GM18508 (cell line): ENCODE measurements around the gene KRT79.
"Not testable (repeated sequence)": the region's sequence is repeated elsewhere in the genome, so short reads cannot be mapped to it uniquely, and the experiment has no call there.

ENCODE experiments used
- ATAC-seq: cut with Tn5 transposase; IDR thresholded peaks from one replicate; pipeline ENCODE4 v1.9.1; 2021; ENCODE audit warnings: moderate number of reproducible peaks; ENCODE audit not compliant: insufficient read depth, unreplicated experiment

KRT79 gene

DNA sequence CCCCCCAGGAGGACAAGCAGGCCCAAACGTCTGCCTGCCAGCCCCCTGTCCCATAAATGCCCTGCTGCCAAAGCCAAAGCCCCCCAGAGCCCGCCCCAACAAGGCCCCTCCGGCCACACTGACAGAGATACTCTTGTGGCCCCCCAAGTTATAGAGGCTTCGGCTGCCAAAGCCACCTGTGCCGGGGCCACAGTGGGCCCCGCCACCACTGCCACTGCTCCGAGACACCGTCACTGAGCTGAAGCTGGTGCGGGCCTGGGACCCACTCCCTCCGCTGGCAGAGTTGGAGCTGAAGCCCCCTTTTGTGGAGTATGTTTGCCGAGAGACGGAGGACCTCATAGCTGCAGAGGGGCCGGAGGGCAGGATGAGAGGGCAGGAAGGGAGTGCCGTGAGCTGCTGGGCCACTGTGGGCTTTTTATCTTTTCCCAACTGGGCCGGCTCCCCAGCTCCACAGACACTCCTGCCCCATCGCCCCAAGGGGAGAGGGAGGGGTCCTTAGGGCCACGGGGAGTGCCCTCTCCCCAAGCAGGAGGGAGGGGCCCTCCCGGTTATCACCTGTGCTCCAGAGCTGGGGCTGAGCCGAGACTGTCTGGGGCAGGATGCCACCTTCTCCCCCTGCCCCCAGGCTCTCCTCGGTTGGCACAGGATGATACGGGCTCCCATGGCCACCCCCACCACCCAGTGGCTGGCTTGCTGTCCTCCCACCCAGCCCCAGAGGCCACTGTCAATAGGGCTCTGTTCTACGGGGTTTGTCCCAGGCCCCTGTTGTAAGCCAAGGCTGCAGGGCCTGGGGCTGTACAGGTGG lies at the start of gene KRT79:
Gene KRT79, minus strand, starts transcription at position 390 of the 805 bp plus-strand sequence. Its CDS starts 51 bp downstream, at position 339.
- no peak for ATAC-seq

DNA sequence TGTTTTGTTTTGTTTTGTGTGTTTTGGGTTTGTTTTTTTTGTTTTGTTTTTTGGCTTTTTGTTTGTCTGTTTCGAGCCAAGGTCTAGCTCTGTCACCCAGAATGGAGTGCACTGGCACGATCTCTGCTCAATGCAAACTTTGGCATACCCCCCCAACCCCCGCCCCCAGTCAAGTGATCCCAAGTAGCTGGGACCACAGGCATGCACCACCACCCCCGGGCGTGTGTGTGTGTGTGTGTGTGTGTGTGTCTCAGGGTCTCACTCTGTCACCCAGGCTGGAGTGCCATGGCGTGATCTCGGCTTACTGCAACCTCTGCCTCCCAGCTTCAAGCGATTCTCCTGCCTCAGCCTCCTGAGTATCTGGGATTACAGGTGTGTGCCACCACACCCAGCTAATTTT lies 46.4 kb upstream of the KRT79 start:
- ATAC-seq: not testable (repeated sequence)

DNA sequence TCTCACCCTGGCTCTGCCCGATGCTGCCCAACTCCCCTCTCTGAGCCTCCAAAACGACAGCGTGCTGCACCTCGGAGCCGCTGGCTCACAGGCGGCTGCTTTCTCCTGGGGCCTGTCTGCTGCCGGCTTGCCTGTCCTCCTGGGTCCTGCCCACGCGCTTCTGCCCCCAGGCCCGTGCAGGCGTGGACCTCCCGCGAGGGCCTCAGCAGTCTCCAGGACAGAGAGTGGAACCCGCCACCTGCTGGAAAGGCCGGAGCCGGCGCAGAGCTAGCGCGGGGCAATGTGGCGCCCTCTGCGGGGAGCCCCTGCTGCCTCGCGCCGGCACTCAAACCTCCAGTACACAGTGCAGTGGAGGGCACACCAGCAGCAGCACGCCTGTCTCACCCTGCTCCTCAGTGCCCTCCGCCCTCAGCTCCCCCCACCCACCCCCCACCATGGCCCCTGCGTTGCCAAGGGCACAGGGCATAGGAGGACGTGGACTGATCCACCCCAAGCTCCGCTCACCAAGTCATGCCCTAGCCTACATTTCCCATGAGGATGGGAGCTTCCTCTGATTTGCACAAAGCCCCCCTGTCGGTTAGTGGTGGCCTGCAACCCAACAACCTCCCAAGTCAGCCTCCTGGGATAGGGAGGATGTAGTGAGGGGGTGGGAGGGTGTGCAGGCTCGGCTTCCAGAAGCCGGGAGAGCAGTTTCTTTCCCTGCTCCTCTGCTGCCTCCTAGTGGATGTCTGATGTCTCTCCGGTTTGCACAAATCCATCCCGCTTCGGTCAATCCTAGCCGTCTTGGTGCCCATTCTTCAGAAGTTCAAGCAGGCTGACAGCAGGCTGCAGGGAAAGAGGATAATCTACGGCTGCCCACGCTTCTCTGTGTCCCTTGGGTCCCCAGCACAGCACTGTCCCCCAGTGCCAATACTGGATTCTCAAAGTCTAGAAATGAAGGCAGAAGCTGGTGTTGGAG lies 45.6 kb upstream of the KRT79 start:
- ATAC-seq: no peak

DNA sequence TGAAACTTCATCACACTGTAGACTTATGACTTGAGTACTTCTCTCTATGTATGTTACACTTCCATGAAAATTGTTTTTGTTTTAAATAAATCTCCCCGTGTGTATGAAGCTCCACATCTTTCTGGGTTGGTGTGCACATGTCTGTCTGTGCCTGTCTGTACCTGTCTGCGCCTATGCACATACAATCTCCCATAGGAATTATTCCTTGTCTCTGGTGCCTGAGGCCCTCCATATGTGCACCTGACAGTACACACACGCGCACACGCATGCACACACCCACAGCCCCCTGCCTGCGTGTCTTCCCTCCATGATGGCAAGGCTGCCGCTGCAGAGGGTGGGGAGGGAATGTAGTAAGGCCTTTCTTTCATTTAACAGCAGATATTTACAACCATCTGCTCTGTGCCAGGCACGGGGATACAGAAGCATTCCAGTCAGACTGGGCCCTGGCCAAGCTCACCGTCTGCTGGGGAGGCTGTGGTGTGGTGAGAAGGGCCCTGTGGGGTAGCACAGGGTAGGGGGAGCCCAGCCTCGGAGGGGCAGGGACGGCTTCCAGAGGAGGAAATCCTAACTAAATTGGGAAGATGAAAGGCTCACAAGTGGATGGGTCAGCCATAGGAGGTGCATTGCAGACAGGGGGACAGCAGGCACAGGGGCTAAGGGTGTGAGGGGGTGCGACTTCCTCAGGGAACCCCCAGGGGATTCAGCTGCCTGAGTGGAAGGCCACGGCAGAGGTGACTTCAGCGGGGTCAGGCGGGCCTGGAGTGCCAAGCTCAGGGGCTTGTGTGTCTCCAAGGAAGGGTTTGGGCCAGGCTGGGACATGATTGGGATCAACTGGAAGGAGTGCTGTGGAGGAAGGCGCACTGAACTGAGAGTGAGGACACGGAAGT lies 44.6 kb upstream of the KRT79 start:
- ATAC-seq: no peak

DNA sequence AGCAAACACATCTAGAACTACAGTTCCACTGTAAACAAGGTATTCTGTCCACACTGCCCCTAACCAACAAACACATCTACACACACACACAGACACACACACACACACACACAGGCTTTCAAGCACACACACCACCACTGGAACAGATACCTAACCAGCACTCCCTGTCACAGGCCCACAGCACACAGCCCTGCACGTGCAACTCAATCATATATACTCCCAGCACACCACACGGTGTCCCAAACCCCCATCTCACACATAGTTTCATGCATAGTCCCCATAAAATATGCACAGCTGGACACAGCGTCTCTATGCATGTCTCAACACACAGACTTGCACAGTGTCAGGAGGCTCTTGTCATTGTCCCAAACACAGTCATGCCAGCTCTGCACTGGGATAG lies 43.1 kb upstream of the KRT79 start:
- no peak for ATAC-seq

DNA sequence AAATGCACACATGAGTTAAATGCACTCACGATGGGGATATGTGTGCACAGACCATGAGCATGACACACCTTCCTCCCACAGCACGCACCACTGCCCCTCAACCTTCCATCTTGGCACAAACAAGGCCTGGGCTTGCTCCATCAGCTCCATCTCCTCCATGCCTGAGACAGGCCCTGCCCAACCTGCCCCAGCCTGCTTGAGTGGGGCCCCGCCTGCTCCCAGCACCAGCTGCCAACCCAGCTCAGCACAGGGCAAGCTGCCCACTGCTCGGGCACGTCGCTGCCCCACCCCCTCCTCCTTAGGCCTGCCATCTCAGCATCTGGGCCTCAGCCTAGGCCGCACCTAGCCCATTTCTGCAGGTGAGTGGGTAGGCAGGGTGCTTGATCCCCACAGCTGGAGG lies 42.3 kb upstream of the KRT79 start:
- no peak for ATAC-seq

DNA sequence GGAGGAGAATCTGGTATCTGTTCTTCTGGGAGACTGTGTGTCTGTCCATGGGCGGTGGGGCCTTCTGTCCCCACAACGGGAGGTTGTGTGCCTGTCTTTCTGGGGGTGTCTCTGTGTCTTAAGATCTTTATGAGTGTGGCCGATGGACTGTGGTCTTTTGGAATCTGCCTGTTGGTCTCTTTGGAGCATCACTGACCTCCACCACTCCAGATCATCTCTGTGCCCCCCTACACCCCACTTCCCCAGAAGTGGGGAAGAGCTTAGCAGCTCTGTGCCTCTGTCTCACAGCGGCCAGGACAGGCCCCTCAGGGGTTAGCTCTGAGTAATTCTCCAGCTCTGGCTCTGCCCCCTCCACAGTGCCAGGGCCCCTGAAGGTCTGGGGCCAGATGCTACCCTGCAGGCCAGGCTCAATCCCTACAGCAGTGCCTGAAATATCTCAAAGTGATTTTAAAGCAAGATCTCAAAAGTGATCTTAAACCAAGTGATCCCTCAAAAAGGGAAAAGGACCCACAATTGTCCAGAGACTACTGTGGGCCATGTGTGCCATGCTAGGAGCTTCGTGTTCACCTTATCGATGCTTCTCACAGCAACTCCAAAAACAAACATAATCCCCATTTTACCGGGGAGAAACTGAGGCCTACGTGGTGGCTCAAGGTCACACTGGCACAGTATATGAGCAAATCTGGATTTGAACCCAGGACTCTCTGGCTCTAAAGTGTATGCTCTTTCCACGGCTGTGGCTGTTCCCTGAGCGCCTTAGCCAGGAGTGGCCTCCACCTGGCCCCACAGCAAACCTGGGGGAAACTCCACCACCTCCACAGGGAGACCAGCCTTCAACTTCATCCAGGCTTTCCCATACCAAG lies 40.7 kb upstream of the KRT79 start:
- no peak for ATAC-seq

DNA sequence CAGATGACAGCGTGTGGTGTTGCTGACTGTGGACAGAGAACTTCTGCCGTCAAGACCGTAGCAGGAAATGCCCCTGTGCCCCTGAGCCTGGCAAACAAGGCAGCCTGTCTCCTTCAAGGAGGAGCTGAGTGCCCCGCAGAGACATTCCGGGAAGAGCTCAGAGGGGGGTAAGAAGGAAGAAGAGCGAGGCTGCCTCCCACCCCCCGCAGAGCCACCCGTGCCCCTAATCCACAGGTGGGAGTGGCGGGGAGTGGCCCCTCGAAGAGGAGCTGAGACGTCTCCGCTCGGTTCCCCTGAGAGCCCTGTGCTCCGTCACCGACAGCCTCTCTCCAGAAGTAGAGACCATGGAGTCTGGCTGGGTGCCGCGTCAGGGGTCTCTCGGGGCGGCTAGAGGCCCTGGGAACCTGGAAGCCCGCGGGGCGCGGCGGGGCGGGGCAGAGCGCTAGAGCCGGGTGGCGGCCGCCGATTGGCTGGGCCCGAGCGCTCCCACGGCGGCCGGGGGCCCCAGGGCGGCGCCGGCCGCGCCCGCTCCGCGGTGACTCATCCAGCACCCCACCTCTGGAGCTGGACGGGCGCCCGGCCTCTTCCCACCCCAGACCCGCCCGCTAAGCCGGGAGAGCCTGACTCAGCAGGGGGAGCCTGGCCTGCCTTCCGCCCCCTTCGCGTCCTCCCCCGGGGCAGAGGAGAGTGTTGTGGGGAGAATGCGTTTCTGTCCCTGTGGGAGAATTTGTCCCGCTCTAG lies 39.9 kb upstream of the KRT79 start:
- ATAC-seq: no peak

DNA sequence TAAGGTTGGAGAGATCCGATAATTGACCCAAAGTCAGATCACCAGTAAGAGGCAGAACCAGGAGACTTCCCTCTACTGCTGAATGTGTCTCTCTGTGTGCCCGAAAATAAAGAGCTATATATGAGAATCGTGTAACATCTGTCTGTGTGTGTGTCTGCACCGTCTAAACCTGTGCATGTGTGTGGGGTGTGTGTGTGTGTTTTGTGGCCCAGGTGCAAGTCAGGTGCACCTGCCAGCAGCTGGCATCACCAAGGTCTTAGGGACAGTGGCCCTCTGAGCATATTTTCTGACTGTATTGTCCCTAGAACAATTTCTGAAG lies 39.4 kb upstream of the KRT79 start:
- no peak for ATAC-seq

DNA sequence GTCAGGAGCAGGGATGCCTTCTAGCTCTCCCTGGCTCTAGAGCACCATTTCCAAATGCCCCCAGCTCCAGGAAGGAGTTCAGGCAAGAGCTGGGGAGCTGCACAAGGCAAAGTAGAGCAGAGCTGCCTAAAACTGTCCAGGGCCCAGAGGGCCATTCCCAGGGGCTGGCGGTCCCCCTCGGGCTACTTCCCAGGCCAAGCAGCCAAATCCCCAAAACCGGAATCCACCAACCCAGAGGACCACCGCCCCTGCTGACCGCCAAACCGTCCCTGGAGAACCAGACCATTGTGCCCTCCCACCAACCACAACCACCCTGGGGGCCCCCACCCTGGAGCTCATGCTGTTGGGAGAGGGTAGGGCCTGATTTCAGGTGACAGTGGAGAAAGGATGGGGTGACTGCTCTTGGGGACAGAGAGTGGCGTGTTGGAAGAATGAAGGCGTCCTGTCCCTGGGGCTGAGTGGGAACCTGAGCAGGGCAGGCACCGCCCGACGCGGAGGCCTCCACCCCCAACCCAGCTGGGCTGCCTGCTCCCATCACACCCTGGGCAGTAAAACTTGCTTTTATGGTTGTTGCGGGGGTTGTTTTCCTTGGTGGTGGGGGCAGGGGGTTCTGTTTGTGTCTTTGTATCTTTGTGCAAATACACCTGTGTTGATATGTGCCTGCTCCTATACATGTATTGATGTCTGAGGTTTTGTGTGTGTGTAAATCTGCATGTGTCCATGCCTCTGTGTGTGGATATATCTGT lies 38.7 kb upstream of the KRT79 start:
- no peak for ATAC-seq

DNA sequence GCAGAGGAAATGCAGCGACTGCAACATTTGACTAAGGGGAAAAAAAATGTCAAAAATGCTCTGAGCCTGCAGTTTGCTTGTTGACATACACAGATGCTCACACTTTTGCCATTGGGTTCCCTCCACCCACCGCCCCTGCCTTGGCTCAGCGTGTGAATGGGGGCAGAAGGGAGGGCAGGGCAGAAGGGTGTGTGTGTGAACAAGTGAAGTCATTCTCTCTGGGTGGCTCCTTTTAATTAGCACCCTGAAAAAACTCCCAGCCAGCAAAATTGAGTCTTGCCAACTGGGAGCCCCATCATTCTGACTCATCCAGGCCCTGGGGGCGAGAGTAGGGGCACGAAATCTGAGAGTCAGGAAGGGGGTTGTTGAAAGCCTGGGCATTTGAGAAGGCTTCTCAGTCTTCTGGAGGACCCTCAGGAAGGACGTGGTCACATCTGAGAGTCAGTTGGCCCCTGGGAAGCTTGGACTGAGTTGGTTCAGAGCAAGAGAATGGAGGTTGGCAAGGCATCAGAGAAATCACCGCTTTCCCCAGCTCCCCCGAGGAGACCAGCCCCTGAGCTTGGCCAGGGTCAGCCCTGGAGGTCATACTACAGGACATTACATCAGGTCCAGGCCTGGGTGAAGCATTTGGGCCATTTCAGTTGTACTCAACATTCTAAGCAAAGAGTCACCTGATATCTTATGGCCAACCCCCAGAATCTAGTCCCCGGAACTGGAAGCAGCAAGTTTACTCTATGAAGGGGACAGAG lies 37.4 kb upstream of the KRT79 start:
- ATAC-seq: no peak

DNA sequence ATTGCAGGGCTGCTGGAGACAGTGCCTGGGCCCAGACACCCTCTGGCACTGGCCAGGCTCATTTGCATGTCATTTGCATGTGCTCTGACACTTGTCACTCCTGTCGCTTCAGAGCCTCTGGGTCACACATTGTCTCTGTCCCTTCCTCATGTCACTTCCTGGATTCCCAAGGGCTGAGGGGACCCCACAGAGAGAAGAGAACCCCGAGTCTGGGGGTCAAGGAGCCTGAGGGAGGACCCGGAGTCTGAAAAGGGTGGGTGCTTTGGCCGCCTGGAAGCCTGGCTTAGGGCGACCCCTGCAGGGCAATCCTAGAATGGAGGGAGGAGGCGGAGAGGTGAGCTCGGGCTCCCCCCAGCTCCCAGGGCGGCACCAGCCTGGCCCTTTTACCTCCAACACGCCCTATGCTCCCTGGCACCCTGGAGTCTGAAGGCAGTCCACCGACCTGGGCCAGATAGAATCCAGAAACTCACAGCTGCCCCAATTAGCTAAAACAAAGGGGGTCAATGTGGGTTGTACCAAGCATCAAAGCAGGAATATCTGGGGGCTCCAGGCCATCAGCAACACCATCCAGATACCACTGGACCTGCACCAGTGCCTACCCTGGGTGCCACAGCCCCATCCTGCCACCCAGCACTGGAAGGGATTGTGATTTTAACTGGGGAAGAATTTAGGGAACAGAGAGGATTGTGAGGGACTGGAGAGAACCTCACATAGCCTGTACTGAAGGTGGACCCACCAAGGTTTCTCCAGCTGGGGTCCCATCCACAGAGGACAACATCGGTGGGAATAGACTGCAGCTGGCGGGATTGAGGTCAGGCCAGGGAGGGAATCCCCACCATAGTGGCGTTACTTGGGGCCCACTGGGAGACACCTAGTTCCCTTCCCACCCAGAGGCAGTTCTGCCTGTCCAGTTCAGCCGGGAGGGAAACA lies 36.5 kb upstream of the KRT79 start:
- no peak for ATAC-seq

DNA sequence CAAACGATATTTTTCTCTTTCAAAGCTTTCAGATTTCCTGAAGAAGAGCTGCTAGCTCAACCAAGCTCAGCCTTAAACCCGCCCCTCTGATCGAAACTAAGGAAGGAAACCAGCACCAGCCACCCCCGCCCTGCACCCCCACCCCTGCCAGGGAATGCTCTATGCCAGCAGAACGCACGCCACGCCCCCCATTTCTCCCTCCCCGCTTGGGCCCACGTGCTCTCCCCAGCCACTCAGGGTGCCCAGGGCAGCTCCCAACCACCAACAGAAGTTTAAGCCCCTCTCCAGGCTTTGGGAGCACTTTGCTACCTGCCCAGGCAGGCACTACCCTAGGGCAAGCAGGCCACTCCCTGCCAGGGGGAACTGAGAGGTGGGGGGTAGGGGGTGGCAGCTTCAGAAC lies 33.5 kb upstream of the KRT79 start:
- no peak for ATAC-seq

DNA sequence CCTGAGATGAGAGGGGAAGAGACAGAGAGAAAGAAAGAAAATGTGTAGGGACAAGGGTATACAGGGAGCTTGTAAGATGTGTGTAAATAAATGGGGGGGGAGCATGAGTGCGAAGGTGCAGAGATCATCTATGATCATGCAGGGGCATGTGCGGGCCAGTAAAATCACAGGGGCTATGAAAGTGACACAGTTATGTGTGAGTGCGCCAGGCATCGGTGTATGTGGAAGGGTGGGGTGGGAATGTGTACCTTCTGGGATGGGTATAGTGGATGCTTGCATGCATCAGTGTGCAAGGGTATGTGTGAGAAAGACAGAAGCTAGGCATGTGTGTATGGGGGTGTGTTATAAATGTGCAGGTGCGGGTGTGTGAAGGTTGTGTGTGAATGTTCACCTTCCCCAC lies 33.0 kb upstream of the KRT79 start:
- ATAC-seq: no peak

DNA sequence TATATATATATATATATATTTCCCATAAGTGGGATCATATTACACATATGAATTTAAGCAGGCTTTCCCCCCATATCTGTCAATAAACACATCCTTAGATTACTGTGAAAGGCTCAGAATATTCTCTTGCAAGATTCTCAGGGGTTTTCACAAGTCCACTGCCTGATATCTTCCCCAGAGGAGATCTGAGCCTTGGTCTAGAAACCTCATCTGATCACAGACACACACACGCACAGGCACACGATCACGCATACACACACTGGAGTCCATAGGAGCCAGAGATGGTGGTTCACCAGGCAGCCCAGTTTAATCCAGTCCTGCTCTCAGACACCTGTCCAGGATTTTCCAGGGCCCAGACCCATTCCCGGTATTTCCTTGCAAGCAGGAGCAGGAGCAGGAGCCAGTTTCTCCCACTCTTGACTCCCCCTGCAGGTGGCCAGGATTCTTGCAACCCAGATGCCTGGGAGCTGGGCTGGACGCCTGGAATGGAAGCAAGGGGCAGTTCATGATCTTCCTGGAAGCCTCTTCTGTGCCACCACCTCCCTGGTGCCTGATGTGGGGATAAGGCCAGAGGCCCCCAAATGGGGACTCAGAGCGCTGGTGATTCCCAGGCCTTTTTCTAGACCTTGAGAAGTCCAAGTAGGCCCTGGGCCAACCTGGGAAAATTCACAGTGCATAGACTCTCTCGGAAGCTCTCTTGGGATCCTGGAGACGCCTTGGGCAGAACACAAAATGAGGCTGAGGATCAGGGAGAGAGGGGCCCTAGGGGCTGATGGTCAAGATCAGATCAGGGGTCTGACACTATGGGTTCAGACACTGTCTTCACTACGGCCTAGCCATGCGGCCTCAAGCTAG lies 31.2 kb upstream of the KRT79 start:
- ATAC-seq: no peak

DNA sequence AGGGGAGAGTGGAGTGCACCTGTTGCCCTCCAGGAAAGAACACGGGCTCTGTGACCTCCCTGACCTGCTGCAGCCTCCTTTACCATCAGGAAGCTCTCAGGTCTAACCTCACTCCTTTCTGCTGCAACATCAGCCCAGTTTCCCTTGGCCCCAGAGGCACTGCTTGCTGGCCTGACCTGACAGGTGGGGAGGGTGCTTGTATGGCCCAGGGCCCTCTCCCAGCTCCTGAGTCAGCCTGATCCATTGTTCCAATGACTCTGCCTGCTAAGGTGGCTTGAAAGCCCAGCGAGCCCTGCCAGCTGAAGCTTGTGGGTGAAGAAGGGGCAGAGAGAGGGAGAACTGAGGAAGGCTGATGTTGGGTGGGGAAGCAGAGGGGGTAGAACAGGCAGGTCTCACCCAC lies 27.9 kb upstream of the KRT79 start:
- ATAC-seq: no peak
